ENCODE measurements around the gene KLK5.
"Not testable (repeated sequence)": the region's sequence is repeated elsewhere in the genome, so short reads cannot be mapped to it uniquely, and the experiment has no call there.

KLK5 gene

GRCh38 chr19:50921426-50922316, 31.2 kb downstream of the KLK5 start:
- no peak for DNase-seq

GRCh38 chr19:50916069-50916468, 36.8 kb downstream of the KLK5 start:
- no peak for DNase-seq

GRCh38 chr19:50912727-50913716, 39.8 kb downstream of the KLK5 start:
- no peak for DNase-seq

GRCh38 chr19:50912102-50912599, 40.7 kb downstream of the KLK5 start:
- no peak for DNase-seq

- DNase-seq = no peak
These were observed 41.4 kb downstream of the KLK5 start, which contains the start of gene KLK4 for GRCh38 chr19:50911206-50912101. TSS of gene KLK4 (minus strand) at chr19:50911395. CDS start at chr19:50910738, 657 bp downstream.

- no peak for DNase-seq
These were observed 42.1 kb downstream of the KLK5 start for GRCh38 chr19:50910722-50911121.

GRCh38 chr19:50909240-50910070, 43.4 kb downstream of the KLK5 start:
- DNase-seq = no peak

GRCh38 chr19:50908336-50908735, 44.5 kb downstream of the KLK5 start:
- no peak for DNase-seq

- peak; percentile 21 for DNase-seq
These were observed 46.6 kb downstream of the KLK5 start for GRCh38 chr19:50906217-50906616.

GRCh38 chr19:50902640-50903039, 50.2 kb downstream of the KLK5 start:
- DNase-seq = no peak

- no peak for DNase-seq
These were observed 53.3 kb downstream of the KLK5 start for GRCh38 chr19:50899569-50899968.

- no peak for DNase-seq
These were observed 54.8 kb downstream of the KLK5 start for GRCh38 chr19:50898018-50898417.

GRCh38 chr19:50897612-50898011, 55.2 kb downstream of the KLK5 start:
- DNase-seq = no peak

- DNase-seq = no peak
These were observed 55.6 kb downstream of the KLK5 start for GRCh38 chr19:50897191-50897607.

- DNase-seq = no peak
These were observed 56.1 kb downstream of the KLK5 start for GRCh38 chr19:50896591-50897190.

- DNase-seq = not testable (repeated sequence)
These were observed 56.7 kb downstream of the KLK5 start for GRCh38 chr19:50896089-50896590.

GRCh38 chr19:50894478-50895356, 58.1 kb downstream of the KLK5 start:
- no peak for DNase-seq
